HG03159 (cell line): ENCODE data around the gene THRB.

Source experiments
- ATAC-seq: cut with Tn5 transposase; IDR thresholded peaks from one replicate; pipeline ENCODE4 v1.9.1; 2021; ENCODE audit warnings: mild to moderate bottlenecking, moderate library complexity; ENCODE audit not compliant: unreplicated experiment

The THRB gene

GRCh38 chr3:24492971-24493551, 1.6 kb downstream of the THRB start:
- no peak for ATAC-seq

- no peak for ATAC-seq
These were observed 4.5 kb downstream of the THRB start for GRCh38 chr3:24490151-24490550.

- ATAC-seq = no peak
These were observed 7.1 kb downstream of the THRB start for GRCh38 chr3:24487325-24488262.

DNA sequence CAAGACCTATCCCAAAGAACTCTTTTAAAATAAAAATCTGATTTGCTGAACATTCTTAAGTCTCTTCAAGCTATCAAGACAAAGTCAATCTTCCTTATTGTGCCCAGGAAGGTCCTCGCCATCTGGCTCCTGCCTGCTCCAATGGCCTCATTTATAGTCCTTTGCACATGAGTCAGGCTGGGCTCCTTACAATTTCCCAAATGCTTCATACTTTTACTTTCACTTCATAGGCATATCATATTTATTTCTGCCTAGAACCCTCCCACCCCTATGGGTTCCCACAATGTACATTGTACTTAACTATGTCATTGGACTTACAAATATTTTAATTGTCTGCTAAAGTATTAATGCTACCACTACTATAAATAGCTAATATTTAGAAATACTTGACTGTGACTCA, 9.1 kb downstream of the THRB start:
- no peak for ATAC-seq

DNA sequence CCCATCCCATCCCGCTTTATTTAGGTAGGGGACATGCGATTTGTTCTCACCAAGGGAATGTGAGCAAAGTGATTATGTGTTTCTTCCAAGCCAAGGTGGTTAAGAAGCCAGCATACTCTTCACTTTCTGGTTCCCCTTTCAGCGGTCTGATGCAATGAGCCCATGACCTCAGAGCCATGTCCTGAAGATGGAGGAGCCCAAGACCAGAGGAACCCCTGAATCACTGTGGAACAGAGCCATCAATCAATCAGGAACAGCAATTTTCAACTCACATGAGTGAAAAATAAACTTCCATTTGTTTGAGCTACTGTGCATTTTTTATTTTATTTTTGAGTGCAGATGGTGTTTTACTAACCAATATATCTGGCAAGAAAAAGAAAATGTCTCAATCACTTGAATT, 10.8 kb downstream of the THRB start:
- no peak for ATAC-seq

DNA sequence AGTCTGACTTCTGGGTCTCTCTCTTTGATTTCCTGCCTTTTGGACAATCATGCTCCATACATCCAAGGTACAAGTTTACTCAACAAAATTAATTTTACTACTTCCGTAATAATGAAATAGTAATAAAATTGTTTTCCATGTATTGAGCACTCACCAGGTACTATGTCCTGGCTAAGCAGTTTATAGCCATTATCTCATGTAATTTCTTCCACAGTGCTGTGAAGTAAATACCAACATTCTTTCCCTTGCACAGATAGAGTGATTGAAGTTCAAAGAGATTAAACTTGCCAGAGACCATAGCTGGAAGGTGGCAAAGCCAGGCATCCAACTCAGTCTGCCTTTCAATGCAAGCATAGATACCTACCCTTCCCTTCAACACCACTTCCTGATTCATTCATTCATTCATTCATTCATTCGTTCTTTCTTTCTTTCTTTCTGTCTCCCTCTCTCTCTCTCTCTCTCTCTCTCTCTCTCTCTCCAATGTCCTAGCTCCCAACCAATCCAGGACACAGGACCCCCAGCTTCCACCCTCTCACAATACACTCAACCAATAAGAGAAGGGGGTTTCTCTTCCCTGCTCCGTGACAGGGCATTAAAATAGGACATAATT, 12.4 kb downstream of the THRB start:
- ATAC-seq = no peak

DNA sequence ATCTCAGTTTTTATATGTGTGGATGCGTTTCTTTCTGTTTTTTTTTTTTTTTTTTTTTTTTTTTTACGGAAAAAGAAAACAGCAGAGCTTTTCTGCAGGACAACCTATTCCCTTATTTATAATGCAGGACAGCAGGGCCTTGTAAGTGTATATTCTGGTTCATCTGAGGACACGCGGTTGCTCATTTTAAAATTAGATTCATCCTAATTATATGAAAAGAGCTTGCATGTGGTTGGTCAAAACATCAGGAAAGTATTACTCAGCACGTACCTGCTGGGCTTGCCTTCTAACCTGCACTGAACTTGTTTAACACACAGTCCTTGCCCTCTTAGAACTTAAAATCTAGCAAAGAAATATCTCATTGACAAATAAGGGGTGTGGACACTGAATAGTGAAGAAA, 13.5 kb downstream of the THRB start:
- ATAC-seq = no peak

DNA sequence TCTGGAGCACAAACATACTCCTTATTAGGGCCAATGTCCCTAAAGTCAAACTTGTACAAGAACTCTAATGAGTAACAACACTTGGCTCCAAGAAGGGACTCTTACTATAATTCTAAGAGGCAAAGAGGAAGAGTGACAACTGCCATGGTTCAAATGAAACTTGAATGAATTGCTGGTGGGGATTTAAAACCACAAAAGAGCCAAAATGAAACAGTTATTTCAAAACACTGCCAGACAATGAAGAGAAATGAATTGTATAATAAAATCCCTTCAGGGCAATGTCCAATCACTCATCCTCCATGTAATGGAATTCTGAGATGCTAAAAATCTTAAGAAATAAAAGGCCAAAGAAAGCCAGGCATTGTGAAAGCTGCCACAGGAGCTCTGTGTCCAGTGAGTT, 14.2 kb downstream of the THRB start:
- ATAC-seq = no peak

GRCh38 chr3:24479816-24480215, 14.8 kb downstream of the THRB start:
- ATAC-seq = no peak

DNA sequence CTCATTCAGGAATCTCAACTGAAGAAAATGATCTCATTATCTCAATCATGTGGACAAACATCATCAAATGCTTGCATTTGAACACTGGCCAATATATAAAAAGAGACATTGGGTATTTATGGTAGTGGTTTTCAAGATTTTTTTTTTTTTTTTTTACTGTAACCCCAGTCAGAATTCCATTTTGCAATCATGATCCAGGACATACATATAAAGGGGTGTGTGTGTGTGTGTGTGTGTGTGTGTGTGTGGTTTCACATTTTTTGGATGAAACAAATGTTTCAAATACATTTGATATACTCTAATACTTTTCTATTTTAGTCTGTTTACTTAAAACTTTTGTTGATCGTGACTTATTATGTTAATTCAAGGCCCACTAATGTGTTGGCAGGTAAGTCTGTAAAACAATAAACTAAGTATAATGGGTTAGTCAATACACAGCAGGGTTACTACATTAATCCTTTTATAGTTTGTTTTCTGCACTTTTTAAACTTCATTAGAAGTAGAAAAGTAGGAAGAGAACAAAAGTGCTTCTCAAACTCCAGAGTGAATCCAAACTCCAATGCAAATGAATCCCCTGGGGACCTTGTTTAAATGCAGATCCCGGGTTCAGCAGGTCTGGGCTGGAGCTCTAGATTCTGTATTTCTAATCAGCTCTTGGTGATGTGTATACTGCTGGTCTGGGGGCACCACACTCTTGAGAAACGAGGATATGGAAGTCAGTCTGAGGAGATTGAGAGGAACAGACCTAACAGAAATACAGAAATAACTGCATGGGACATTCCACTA, 17.6 kb downstream of the THRB start:
- no peak for ATAC-seq

- ATAC-seq = no peak
These were observed 18.7 kb downstream of the THRB start for GRCh38 chr3:24475925-24476324.

DNA sequence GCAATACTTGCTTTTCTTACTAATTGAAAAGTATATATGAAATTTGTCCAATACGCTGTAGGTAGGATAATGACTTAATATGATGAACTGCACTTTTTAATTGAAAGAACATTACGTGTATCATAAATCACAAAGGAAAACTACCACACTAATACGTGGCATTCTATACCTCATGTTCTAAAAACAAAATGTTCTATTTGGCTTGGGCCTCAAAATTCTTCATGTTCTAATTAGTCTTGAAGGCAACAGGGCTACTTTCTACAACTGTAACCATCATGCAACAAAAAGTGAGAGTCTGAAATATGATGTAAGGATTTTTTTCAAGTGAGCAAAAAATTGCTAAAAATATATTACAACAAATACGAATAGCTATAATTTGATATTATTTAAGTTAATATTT, 19.8 kb downstream of the THRB start:
- ATAC-seq = no peak

- ATAC-seq = no peak
These were observed 22.3 kb downstream of the THRB start for GRCh38 chr3:24472358-24472757.

DNA sequence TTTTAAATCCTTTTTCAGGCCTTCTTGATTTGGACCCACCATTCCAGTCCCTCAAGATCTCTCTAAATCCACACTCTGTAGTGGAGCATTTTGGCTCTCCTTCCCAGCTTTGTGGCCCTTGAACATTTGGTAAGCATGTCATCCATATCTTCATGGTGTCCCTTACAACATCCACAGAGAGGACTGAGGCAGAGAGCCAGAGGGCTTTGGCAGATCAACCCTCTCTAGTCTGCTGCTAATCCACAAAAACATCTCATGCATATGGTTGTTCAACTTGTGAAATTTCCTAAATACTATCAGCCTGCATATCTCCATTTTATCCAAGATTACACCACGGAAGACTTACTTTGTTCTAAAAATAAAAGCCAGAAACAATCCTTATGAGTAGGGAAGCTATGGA, 23.2 kb downstream of the THRB start:
- ATAC-seq = no peak

DNA sequence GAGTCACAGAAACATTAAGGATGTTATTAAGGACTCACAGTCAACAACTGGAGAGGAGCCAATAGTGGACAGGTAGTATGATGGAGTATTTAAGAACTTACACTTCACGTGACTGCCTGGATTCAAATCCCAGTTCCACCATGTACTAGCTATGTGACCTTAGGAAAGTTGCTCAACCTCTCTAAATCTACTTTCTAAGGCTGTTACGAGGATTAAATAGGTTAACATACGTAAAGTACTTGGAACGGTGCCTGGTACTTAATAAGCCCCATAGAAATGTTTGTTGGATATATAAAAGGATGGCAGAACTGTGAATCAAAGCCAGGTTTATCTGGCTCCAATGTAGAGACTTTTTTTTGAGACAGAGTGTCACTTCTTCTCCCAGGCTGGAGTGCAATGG, 24.4 kb downstream of the THRB start:
- ATAC-seq = no peak

DNA sequence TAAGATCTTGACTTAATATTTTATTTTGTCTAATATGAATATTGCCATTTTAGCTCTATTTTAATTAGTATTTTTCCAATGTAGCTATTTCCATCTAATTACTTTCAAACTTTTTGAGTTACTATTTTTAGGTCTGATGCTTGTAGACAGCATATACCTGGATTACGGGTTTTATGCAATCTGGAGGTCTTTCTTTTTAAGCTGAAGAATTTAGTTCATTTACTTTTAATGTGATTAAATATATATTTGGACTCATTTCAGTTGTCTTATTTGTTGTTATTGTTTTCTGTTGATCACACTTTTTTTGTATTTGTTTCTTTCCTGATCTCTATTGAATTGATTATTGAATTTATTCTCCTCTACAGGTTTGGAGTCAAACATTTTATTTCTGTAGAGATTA, 30.3 kb downstream of the THRB start:
- no peak for ATAC-seq

GRCh38 chr3:24462737-24463136, 31.9 kb downstream of the THRB start:
- ATAC-seq = no peak

GRCh38 chr3:24460974-24461373, 33.7 kb downstream of the THRB start:
- ATAC-seq = no peak

- no peak for ATAC-seq
These were observed 36.9 kb downstream of the THRB start for GRCh38 chr3:24457719-24458118.

GRCh38 chr3:24454856-24455255, 39.8 kb downstream of the THRB start:
- no peak for ATAC-seq

- no peak for ATAC-seq
These were observed 40.3 kb downstream of the THRB start for GRCh38 chr3:24454393-24454792.
